GM12878 (cell line): ENCODE results near the gene PTCD3. TPM values are rescaled to one million over a fixed set of nuclear protein-coding genes. Genes with fewer than 3 reads are reported as not detected.

Experiments
- ATAC-seq: fragments of 200-7000 bp; cut with Tn5 transposase; 3 replicates; pipeline ENCODE4 v1.9.1; 2020; ENCODE audit warnings: mild to moderate bottlenecking, moderate library complexity
- BruUV-seq: library from RNA; stranded (reverse); fragments of 400-500 nt; replicated peaks from 2 replicates; lab custom pipeline; 2021; lab: Mats Ljungman, UMichigan
- CTCF ChIA-PET: fragments of 300-600 bp; sonication (Branson Sonifier 250); formaldehyde crosslinking; extraction: SDS; loops from one replicate; lab custom pipeline; 2021; ENCODE audit warnings: inconsistent platforms; lab: Yijun Ruan, JAX
- POLR2A ChIA-PET: fragments of 350-600 bp; formaldehyde crosslinking; extraction: SDS; loops from one replicate; lab custom pipeline; 2021; ENCODE audit warnings: inconsistent platforms; lab: Charles Lee
- RAD21 ChIA-PET: fragments of 300-600 bp; sonication (Branson Sonifier 250); formaldehyde crosslinking; loops from one replicate; lab custom pipeline; 2023; ENCODE audit warnings: antibody characterized with exemption; ENCODE audit not compliant: unreplicated experiment; lab: Charles Lee
- SMC1A ChIA-PET: fragments of 300-600 bp; sonication (Branson Sonifier 250); formaldehyde crosslinking; loops from one replicate; lab custom pipeline; 2023; ENCODE audit not compliant: unreplicated experiment, uncharacterized antibody; lab: Charles Lee
- DNase-seq: peaks from one replicate; pipeline ENCODE4 v3.0.0-alpha.2; 2011; ENCODE audit warnings: low read depth, low spot score
- FAIRE-seq: peaks from 3 replicates; lab custom pipeline; 2011; peaks lifted over from hg19 to GRCh38; lab: Jason Lieb, UNC
- H2AFZ ChIP-seq: 2 replicates; pipeline ENCODE4 v1.6.0; 2011; ENCODE audit warnings: low read depth, low read length, control low read depth; ENCODE audit not compliant: control insufficient read depth
- H3K27ac ChIP-seq: 2 replicates; pipeline ENCODE4 v1.5.1; 2011; ENCODE audit warnings: control low read depth; ENCODE audit not compliant: control insufficient read depth, insufficient read depth
- H3K27me3 ChIP-seq, 2 experiments: replicated peaks in 1 of 2; 2 replicates each; pipeline versions ENCODE4 v1.6.0 to v1.6.1; 2011; ENCODE audit warnings: low read length in 1 of 2; ENCODE audit not compliant: control insufficient read depth in 2 of 2, insufficient read depth in 2 of 2
- H3K36me3 ChIP-seq, 2 experiments: 2 replicates each; pipeline ENCODE4 v1.5.1; 2011; ENCODE audit warnings: low read length in 1 of 2; ENCODE audit not compliant: control insufficient read depth in 2 of 2, insufficient read depth in 2 of 2
- H3K4me1 ChIP-seq: 2 replicates; pipeline ENCODE4 v1.6.1; 2011; ENCODE audit warnings: mild to moderate bottlenecking, low read length, moderate library complexity, mixed read lengths; ENCODE audit not compliant: control insufficient read depth, insufficient read depth
- H3K4me2 ChIP-seq: 2 replicates; pipeline ENCODE4 v1.6.0; 2011; ENCODE audit warnings: control low read depth; ENCODE audit not compliant: control insufficient read depth, insufficient read depth
- H3K4me3 ChIP-seq: fragments of 200-600 bp; sonication (generic); 2 replicates; pipeline ENCODE4 v1.5.1; 2016
- H3K79me2 ChIP-seq: 2 replicates; pipeline ENCODE4 v1.6.0; 2011; ENCODE audit warnings: low read length; ENCODE audit not compliant: control insufficient read depth, insufficient read depth
- H3K9ac ChIP-seq: 2 replicates; pipeline ENCODE4 v1.8.0; 2011; ENCODE audit warnings: low read length, control low read depth, mixed read lengths; ENCODE audit not compliant: control insufficient read depth, insufficient read depth
- H3K9me3 ChIP-seq: replicated peaks from 3 replicates; pipeline ENCODE4 v1.5.1; 2011; ENCODE audit warnings: mild to moderate bottlenecking, low read length; ENCODE audit not compliant: control insufficient read depth, insufficient read depth
- H4K20me1 ChIP-seq: 2 replicates; pipeline ENCODE4 v1.6.0; 2011; ENCODE audit not compliant: control insufficient read depth, insufficient read depth
- BRCA1 ChIP-seq: IDR thresholded peaks from 2 replicates; pipeline ENCODE4 v1.6.1; 2011; ENCODE audit warnings: low read depth, low read length, improper control_type of control experiment
- CTCF ChIP-seq, 3 experiments: IDR thresholded peaks in 2 of 3; conservative IDR thresholded peaks in 1 of 3; 2 replicates each; pipeline ENCODE4 v1.5.1; 2011; ENCODE audit warnings: low read depth in 3 of 3, low read length in 3 of 3, mild to moderate bottlenecking in 3 of 3, control low read depth in 2 of 3, moderate library complexity in 2 of 3, inconsistent platforms in 1 of 3, mixed read lengths in 1 of 3; ENCODE audit not compliant: control insufficient read depth in 2 of 3, insufficient read depth in 1 of 3; ENCODE audit errors: extremely low read depth in 1 of 3
- GATAD2B ChIP-seq: fragments of 450-650 bp; conservative IDR thresholded peaks from 2 replicates; pipeline ENCODE4 v1.6.1; 2017; ENCODE audit warnings: low read depth, mild to moderate bottlenecking, moderate library complexity
- HDAC6 ChIP-seq: fragments of 200-600 bp; sonication (generic); IDR thresholded peaks from one replicate; pipeline ENCODE4 v1.8.0; 2017; ENCODE audit warnings: antibody characterized with exemption; ENCODE audit not compliant: unreplicated experiment
- KLF5 ChIP-seq: fragments of 450-650 bp; IDR thresholded peaks from 2 replicates; pipeline ENCODE4 v1.6.1; 2014; ENCODE audit warnings: mild to moderate bottlenecking; ENCODE audit not compliant: partially characterized antibody
- NBN ChIP-seq: fragments of 450-650 bp; IDR thresholded peaks from 2 replicates; pipeline ENCODE4 v1.6.1; 2016
- NFYB ChIP-seq: IDR thresholded peaks from 2 replicates; pipeline ENCODE4 v1.6.1; 2011; ENCODE audit warnings: low read depth, mild to moderate bottlenecking, low read length, improper control_type of control experiment, moderate library complexity; ENCODE audit not compliant: insufficient read depth
- PAX8 ChIP-seq: fragments of 450-650 bp; IDR thresholded peaks from 2 replicates; pipeline ENCODE4 v1.6.1; 2017; ENCODE audit warnings: mild to moderate bottlenecking, moderate library complexity
- POLR2AphosphoS5 ChIP-seq: IDR thresholded peaks from 2 replicates; pipeline ENCODE4 v1.6.1; 2011; ENCODE audit warnings: mild to moderate bottlenecking, low read length, inconsistent platforms
- RUNX3 ChIP-seq: IDR thresholded peaks from 2 replicates; pipeline ENCODE4 v1.6.1; 2012; ENCODE audit warnings: low read length, inconsistent platforms
- WGBS: methylation state at CpG from one replicate; pipeline ENCODE4 v1.1.6; 2016; ENCODE audit warnings: low lambda C conversion rate; ENCODE audit not compliant: insufficient replicate concordance, insufficient coverage; ENCODE audit errors: missing lambda C conversion rate; 5-methylcytosine and 5-hydroxymethylcytosine counted together
- in situ Hi-C: fragments of 300-500 bp; cut with MboI; formaldehyde crosslinking; loops from 9 replicates; pipeline ENCODE4 v1.14.3; 2018; ENCODE audit warnings: mixed read lengths
- intact Hi-C: fragments of 100-400 bp; cut with micrococcal nuclease; formaldehyde crosslinking; loops from one replicate; pipeline ENCODE4 v1.14.2; 2022; ENCODE audit not compliant: unreplicated experiment
- polyA plus RNA-seq, 11 experiments: library from polyadenylated mRNA; depleted of rRNA in 4 of 11; unstranded in 6 of 11; stranded (reverse) in 5 of 11; fragments of >200 nt; fragmentation: Nextera tagmentation in 4 of 11; fragmentation: Illumina TruSeq in 1 of 11; extraction: Ambion mirVana in 4 of 11; extraction: Trizol in 1 of 11; gene quantifications; 1 replicate in 1 of 11; 2 replicates in 10 of 11; pipeline versions ENCODE4 v1.2.1 to v1.2.3, GENCODE V29; 2011 to 2016; ENCODE audit warnings: inconsistent platforms in 2 of 11, missing spikeins in 2 of 11, low read depth in 1 of 11
- total RNA-seq, 4 experiments: library from RNA; depleted of rRNA in 3 of 4; stranded (reverse); fragments of >200 nt in 3 of 4; fragmentation: Illumina TruSeq in 1 of 4; extraction: Trizol in 1 of 4; gene quantifications; 2 replicates each; pipeline versions ENCODE4 v1.2.1 to v1.2.3, GENCODE V29; 2013 to 2021
- TF ChIP-seq, protein P1 (sequence below): fragments of 450-650 bp; IDR thresholded peaks from 2 replicates; pipeline ENCODE4 v1.6.1; 2017; ENCODE audit warnings: mild to moderate bottlenecking, moderate library complexity

PTCD3 gene
- total and polyA plus RNA-seq, 10 of the 15 experiments (the other 5 are each of a cell fraction or from before 2014, with no cell fraction given): 44.7 to 177 (median 127) TPM

DNA sequence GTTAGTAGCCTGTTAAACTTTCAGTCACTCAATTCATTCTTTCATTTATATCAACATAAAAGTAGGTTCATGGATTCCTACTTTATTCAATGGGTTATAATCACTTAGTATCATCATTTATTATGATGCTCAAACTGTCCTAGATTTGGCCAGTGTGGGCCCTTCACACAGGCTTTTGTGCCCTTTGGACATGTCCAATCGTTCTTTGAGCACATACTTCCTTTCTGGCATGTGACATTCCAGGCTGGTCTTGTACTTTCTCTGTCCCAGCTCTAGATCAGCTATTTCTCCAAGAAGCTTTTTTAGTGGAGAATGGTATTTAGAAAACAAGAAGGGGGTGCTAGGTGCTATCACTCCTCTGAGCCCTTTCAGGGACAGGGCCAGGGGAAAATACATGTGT is 11.8 kb upstream of the PTCD3 start:
- FAIRE-seq (no peak), ATAC-seq (no peak), DNase-seq (no peak)
- no peak overlapping the region for H3K9ac ChIP-seq
- H3K27me3 ChIP-seq: no peaks in the 10 kb centered on the region
- CTCF ChIA-PET: interaction anchor here (1.1 kb wide), 1 partner anchor 14 kb away, joined by 3 read pairs; no protein-coding TSS in a partner anchor
- TF ChIP-seq KLF5 (no peak), NBN (no peak), HDAC6 (no peak), POLR2AphosphoS5 (no peak), GATAD2B (no peak), BRCA1 (no peak), PAX8 (no peak), RUNX3 (no peak), NFYB (no peak), CTCF (IDR thresholded peaks at IDR 0.05 in 2 of 3, conservative IDR thresholded peaks at IDR 0.05 in 1 of 3; ENCODE audit: control insufficient read depth in 2 of 3, extremely low read depth in 1 of 3, insufficient read depth in 1 of 3, low read depth in 3 of 3, low read length in 3 of 3) (no peak)
- TF ChIP-seq, protein P1, sequence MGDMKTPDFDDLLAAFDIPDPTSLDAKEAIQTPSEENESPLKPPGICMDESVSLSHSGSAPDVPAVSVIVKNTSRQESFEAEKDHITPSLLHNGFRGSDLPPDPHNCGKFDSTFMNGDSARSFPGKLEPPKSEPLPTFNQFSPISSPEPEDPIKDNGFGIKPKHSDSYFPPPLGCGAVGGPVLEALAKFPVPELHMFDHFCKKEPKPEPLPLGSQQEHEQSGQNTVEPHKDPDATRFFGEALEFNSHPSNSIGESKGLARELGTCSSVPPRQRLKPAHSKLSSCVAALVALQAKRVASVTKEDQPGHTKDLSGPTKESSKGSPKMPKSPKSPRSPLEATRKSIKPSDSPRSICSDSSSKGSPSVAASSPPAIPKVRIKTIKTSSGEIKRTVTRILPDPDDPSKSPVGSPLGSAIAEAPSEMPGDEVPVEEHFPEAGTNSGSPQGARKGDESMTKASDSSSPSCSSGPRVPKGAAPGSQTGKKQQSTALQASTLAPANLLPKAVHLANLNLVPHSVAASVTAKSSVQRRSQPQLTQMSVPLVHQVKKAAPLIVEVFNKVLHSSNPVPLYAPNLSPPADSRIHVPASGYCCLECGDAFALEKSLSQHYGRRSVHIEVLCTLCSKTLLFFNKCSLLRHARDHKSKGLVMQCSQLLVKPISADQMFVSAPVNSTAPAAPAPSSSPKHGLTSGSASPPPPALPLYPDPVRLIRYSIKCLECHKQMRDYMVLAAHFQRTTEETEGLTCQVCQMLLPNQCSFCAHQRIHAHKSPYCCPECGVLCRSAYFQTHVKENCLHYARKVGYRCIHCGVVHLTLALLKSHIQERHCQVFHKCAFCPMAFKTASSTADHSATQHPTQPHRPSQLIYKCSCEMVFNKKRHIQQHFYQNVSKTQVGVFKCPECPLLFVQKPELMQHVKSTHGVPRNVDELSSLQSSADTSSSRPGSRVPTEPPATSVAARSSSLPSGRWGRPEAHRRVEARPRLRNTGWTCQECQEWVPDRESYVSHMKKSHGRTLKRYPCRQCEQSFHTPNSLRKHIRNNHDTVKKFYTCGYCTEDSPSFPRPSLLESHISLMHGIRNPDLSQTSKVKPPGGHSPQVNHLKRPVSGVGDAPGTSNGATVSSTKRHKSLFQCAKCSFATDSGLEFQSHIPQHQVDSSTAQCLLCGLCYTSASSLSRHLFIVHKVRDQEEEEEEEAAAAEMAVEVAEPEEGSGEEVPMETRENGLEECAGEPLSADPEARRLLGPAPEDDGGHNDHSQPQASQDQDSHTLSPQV: no peak
- no peak overlapping the region for H3K4me2 ChIP-seq
- H3K27ac ChIP-seq: no peak overlapping the region
- SMC1A ChIA-PET: interaction anchor here (0.5 to 1.0 kb wide), 2 partner anchors 171 to 210 kb away, joined by 3 read pairs; no protein-coding TSS in a partner anchor
- BruUV-seq: TSS peak; percentile 37
- H3K4me1 ChIP-seq: no peaks in the 10 kb centered on the region
- peaks cover 14% of the 10 kb centered on the region for H3K79me2 ChIP-seq
- H2AFZ ChIP-seq: no peak overlapping the region
- POLR2A ChIA-PET: no interaction called here
- RAD21 ChIA-PET: no interaction called here
- WGBS: 64% methylated on average over 1 of the region's 1 CpG
- H3K9me3 ChIP-seq: no peaks in the 10 kb centered on the region
- in situ Hi-C loops: no loop called here
- no peaks in the 10 kb centered on the region for H4K20me1 ChIP-seq
- H3K36me3 ChIP-seq: peaks cover 12 to 24% of the 10 kb centered on the region in 2 experiments
- intact Hi-C loops: no loop called here
- H3K4me3 ChIP-seq: no peak overlapping the region
